ENCODE measurements around the gene HP.

Gene HP

DNA sequence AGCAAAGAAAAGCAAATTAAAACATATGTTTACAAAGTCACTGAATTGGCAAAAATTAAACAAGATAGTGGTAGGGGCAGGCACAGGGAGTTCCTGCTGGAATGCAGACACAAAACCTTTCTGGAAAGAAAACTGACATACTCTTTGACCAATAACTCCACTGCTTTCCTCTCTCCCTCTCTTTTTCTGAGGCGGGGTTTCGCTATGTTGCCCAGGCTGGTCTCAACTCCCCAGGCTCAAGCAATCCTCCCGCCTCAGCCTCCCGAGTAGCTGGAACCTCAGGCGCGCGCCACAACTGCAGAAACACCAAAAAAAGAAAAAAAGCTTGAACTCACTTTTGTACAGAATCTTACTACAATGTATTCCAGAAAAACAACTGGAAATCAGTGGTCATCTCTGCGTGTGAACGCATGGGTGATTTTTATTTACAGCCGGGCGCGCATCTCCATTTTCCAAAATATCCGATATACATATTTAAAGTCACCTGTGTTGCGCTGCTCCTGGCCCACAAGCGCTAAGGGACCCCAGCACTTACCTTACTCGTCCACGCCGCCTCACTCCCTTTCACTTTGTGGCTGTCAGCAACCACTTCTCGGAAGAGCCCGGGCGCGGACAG is 38.6 kb downstream of the HP start:
- peak; percentile 74 for DNase-seq

DNA sequence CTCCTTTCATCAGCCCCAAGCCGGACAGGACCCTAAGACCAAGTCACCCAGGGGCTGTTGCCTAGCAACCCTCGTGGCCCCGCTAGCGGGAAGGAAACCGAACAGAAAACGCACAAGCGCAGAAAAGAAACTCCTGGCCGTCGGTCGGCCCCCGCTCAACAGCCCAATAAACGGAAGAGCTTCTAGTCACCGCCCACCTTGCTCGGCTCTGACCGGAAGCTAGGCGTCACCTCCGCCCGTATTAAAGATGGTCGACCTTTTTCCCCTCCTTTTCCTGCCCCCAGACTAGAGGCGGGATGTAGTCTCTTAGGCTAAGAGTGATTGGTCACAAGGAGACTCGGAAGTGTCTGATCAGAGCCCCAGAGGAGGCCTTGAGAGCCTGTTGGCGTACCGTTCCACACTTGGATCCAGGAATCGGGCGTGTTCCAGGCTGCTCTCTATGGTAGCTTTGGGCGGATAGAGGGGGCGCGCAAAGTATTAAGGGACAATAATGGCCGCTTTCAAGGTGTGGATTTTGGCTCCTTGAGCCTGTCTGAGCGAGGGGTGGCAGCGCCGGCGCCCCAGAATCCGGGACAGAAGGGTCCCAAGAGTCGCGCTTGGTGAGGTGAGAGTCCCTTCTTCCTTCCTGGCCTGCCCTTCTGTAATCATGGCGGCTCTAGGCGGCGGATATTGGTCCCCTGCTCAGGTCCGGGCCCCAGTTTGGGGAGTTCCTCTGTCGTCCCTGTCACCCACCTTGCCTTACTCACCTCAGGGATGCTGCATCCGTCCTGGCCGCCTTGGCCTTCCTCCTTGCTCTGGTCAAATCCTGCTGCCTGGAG is 39.4 kb downstream of the HP start, which contains the start of the genes DHX38 and TXNL4B:
Gene DHX38, plus strand, starts transcription at position 400 of the 818 bp plus-strand sequence. CDS start 2,311 bp downstream, outside the sequence.
Gene TXNL4B, minus strand, starts transcription at position 173 of the 818 bp plus-strand sequence. CDS start 2,871 bp downstream, outside the sequence.
- peak; percentile 100 for DNase-seq

DNA sequence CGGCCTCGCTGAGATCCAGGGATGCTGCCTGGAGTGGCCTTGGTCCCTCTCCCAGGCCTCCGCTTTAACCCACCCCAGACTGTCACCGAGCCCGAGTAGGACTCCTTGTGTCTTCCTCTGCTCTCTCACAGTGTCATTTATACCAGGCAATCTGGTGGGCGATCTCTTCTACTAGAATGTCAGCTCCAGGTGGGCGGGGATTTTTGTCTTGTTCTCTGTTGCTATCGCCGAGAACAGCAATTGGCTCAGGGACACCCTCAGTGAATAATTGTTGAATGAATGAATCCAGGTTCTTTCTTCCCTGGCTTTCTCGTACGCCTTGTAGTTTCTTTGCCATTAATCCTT is 39.9 kb downstream of the HP start:
- DNase-seq: no peak

GRCh38 chr16:72098936-72099335 is 44.6 kb downstream of the HP start:
- DNase-seq: no peak

DNA sequence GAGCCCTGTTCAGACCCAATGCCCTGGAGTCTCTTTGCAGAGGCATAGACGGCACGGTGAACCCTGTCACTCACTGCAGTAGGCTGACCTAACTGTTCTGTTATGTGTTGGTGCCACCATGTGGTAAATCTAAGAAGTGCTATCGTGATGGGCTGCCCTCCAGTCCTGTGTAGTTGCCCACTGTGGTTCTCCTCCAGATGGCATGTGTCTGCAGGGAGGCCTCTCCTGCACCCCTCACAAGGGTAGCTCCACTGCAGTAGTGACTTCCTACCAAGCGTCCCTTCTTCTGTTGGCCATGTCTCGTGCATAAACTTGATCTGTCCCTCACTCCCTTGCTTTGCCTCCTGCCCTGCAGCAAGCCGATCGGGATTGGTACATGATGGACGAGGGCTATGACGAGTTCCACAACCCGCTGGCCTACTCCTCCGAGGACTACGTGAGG is 45.1 kb downstream of the HP start:
- peak; percentile 53 for DNase-seq

DNA sequence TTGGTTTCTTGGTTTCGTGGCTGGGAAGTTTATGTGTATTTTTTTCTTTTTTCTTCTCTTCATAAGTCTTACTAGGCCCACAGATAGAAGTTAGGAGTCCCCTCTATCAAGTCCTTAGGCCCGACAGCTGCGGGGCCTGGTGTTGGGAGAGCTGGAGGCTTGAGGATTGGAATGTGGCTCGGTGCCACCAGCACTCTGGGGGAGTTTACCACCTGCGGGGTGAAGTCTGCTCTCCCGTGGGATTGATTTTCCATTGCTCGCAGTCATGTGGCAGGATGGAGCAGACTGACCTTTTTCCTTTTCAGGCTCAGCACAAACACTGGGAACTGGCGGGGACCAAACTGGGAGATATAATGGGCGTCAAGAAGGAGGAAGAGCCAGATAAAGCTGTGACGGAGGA is 46.9 kb downstream of the HP start:
- DNase-seq: no peak

- DNase-seq: no peak
Observed at GRCh38 chr16:72104905-72105304, 50.6 kb downstream of the HP start.

- no peak for DNase-seq
Observed at GRCh38 chr16:72105978-72106377, 51.7 kb downstream of the HP start.

DNA sequence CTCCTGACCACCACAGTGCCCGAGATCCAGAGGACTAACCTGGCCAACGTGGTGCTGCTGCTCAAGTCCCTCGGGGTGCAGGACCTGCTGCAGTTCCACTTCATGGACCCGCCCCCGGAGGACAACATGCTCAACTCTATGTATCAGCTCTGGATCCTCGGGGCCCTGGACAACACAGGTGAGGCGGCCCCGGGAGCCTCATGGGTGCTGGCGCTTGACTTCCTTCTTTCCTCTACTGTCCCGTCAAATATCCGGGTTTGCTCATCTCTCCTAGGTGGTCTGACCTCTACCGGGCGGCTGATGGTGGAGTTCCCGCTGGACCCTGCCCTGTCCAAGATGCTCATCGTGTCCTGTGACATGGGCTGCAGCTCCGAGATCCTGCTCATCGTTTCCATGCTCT is 53.1 kb downstream of the HP start:
- no peak for DNase-seq

GRCh38 chr16:72108353-72109102 is 54.2 kb downstream of the HP start:
- DNase-seq: no peak

DNA sequence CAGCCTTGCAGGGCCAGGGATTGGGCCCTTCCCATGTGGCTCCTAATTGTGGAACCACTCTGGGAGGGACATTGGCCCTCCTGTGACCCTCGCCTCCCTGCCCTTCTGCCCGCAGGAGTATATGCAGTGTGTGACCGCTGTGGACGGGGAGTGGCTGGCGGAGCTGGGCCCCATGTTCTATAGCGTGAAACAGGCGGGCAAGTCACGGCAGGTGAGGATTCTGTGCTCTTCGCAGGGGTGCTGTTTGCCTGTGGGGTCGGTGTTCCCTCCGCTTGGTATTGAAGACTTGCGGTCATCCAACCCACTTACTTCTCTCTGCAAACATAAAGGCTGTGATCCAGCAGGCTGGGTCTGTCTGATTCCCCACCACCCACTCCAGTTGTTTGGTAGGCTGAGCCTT is 55.0 kb downstream of the HP start:
- DNase-seq: no peak

- no peak for DNase-seq
Observed at GRCh38 chr16:72109966-72110530, 55.7 kb downstream of the HP start.
